ENCODE measurements around the gene C1orf167.

C1orf167 gene

DNA sequence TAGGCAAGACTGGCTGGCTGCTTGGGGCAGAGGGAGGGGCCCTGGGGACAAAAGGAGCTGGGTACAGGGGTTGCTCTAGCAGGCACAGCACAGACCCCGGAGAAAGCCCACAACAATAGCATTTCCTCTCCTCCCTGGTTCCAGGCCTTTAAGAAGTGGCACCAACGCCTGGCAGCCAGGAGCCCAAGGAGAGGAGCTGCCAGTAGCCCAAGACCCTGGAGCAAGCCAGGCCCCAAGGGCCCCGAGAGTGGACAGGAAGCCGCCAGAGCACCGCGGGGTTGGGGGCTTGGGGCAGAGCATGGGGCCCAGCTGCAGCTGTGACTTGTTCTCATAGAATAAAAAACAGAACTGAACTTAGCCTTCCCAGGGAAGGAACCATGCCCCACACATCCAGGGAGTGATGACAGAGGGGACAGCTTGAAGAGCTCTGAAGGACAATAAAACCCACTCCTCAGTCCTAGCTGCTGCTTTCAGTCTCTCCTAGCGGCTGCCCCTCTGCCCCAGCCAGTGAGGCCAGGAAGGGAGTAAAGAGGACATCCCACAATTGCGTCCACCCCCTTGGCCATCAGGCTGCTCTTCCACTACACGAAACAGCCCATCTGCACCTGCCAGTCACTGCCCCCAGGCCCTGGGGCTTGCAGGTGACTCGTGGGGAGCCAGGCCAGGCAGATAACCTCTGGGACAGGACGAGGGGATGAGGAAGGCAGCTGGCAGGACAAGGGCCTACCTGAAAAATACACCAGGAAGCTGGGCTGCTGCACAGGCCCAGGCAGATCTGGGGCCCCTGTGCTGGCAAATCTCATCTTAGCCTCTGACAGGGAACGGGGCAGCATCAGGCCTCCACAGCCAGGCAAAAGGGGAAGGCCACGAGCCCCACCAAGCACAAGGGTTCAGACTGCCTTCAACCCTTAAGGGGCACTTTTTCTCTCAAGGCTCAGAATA is 27.4 kb downstream of the C1orf167 start:
- H3K4me3 ChIP-seq (replicated peaks; ENCODE audit: low read depth, low read length), result no peak overlapping the region
- no peak for DNase-seq (ENCODE audit: low read depth)
- TF ChIP-seq, protein P1, sequence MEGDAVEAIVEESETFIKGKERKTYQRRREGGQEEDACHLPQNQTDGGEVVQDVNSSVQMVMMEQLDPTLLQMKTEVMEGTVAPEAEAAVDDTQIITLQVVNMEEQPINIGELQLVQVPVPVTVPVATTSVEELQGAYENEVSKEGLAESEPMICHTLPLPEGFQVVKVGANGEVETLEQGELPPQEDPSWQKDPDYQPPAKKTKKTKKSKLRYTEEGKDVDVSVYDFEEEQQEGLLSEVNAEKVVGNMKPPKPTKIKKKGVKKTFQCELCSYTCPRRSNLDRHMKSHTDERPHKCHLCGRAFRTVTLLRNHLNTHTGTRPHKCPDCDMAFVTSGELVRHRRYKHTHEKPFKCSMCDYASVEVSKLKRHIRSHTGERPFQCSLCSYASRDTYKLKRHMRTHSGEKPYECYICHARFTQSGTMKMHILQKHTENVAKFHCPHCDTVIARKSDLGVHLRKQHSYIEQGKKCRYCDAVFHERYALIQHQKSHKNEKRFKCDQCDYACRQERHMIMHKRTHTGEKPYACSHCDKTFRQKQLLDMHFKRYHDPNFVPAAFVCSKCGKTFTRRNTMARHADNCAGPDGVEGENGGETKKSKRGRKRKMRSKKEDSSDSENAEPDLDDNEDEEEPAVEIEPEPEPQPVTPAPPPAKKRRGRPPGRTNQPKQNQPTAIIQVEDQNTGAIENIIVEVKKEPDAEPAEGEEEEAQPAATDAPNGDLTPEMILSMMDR (IDR thresholded peaks at IDR 0.05; ENCODE audit: low read length, missing control alignments), result no peak

DNA sequence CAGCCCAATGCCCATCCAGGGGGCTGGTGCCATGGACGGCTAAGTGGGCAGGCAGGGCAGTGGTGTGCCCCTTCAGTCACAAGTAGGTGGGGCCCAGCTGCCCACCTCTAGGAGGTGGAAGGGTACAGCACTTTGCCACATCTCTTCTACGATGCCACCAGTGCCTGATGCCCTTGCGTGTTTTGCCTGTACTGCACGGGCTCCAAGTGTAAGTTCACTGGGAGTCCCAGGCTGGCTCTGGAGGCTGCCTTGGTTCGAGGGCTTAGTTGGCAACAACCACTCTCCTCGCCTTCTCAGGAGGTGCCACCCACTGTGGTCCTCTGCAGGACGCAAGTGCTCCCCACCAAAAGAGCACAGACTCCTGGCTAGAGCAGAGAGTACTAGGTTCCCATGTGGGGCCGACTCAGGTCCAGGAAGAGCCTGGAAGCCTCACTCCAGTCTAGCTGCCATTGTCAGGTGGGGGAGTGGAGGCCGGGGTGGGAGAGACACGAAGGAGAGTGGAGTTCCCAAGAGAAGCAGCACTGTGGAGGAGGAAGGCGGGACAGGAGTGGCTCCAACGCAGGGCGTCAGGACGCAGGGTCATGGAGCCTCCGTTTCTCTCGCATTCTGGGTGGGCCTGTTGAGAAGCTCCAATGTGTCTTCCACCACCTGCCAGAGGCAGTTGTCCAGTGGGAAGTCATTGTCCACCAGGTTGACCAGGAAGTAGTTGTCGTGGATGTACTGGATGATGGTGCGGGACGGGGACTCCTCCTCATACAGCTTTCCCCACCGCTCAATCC is 28.3 kb downstream of the C1orf167 start:
- H3K4me3 ChIP-seq (replicated peaks; ENCODE audit: low read depth, low read length), result no peak overlapping the region
- DNase-seq (ENCODE audit: low read depth), result no peak
- TF ChIP-seq, protein P1 (IDR thresholded peaks at IDR 0.05; ENCODE audit: low read length, missing control alignments), result no peak

DNA sequence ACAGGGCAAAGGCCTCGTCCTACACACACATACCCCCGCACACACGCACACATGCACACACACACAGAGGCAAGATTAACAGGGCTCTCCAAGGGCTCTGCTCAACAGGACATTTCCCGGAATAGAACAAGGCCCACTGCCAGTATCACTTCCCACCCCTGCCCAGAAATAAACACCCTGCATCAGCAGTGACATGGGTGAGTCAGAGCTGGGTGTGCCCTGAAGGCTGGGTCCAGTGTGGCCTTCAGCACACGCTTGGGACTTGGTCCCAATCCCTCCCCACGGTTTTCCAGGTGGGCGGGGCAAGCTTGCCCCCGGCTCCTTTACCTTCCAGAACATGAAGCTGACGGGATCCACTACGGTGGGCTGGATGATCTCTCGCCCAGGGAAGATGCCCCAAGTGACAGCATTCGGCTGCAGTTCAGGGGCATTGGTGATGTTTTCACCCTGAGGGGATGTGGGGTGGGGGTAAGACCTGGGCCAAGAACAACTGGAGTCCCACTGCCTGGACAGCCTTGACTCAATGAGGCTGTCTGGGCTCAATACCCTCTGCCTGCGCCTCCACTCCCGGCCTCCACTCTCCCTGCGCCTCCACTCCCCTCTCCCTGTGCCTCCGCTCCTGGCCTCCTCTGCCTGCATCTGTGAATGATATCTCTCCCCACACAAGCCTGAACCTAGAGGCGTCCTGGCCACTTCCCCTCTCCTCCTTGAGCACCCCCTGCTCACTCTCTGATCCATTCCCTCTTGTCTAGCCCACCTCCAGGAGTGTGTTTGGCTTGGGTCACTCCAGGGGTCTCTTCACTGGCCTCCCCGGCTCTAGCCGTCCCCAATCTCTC is 29.1 kb downstream of the C1orf167 start:
- TF ChIP-seq, protein P1 (IDR thresholded peaks at IDR 0.05; ENCODE audit: low read length, missing control alignments), result no peak
- no peak overlapping the region for H3K4me3 ChIP-seq (replicated peaks; ENCODE audit: low read depth, low read length)
- peak; percentile 98 for DNase-seq (ENCODE audit: low read depth)

DNA sequence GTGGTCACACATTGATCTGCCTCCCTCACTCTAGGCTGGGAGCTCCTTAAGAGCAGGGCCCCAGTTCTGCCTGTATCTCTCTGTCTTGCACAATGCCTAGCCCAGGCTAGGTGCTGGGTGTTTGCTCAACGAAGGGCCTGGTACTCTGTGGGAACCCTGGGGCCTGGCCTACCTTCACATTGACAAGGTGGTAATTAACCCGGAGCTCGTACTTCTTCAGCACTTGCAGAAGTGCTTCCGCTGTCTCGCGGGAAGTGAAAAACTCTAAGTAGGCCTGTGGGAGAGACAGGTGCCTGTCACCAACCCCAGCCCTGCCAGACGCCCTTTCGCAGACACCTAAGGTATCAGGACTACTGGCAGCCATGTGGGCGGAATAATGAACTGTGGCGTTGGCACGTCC is 30.1 kb downstream of the C1orf167 start:
- no peak overlapping the region for H3K4me3 ChIP-seq (replicated peaks; ENCODE audit: low read depth, low read length)
- TF ChIP-seq, protein P1 (IDR thresholded peaks at IDR 0.05; ENCODE audit: low read length, missing control alignments), result no peak
- DNase-seq (ENCODE audit: low read depth), result no peak

DNA sequence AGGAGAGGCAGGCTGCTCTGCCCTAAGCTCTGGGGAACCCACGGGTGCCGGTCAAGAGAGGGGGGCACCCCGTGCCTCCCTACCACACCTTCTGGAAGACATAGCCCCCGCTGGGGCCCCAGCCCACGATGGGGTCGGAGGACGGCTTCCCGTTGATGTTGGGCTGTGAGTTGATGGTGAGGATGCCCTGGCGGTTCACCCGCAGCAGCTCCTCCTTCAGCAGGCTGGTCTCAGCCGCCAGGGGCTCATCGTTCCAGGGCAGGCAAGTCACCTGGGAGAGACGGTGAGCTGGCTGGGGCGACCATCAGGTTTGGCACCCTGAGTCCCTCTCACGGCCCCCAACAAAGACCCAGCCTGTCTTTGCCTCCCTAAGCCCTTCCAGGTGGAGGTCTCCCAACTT is 31.8 kb downstream of the C1orf167 start:
- no peak overlapping the region for H3K4me3 ChIP-seq (replicated peaks; ENCODE audit: low read depth, low read length)
- TF ChIP-seq, protein P1 (IDR thresholded peaks at IDR 0.05; ENCODE audit: low read length, missing control alignments), result no peak
- DNase-seq (ENCODE audit: low read depth), result no peak

DNA sequence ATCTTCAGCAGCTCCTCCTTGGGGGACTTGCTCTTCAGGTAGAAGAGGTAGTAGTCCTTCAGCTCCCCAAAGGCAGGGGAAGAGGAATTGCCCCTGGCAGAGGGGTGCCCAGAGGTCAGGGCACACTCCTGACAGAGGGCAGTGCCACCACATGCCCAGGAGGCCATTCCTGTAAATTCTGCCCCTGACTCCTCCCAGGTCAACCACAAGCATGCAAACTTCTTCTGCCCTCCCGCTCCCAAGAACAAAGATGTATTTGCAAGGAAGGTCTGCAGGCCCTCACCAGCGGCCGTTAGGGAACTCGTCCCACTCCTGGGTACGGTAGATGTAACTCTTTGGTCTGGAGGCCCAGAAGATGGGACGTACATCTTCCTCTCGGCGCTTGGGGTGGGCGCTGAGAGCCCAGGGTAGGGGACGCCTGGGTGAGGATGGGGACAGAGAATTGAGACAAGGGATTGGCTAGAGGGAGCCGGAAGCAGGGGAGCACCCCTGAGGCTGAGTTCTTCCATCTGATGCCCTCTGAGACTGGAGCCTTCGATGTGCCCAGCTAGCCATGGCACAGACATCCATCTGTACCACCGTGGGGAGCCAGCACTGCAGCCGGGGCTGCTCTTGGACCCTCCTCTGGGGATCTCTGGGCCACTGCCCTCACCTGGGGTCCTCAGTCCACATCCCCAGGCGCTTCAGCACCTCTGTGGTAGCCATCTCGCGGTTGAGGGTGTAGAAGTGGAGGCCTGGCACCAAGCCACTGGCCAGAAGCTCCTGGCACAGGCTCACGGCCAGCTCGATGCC is 32.6 kb downstream of the C1orf167 start:
- TF ChIP-seq, protein P1 (IDR thresholded peaks at IDR 0.05; ENCODE audit: low read length, missing control alignments), result no peak
- H3K4me3 ChIP-seq (replicated peaks; ENCODE audit: low read depth, low read length), result no peak overlapping the region
- DNase-seq (ENCODE audit: low read depth), result no peak

Data from fibroblast of pulmonary artery (primary cell).